ENCODE measurements around the gene CFAP45.

GRCh38 chr1:159849626-159850366 lies 50.2 kb downstream of the CFAP45 start:
- TF ChIP-seq HDAC2 (IDR thresholded peaks at IDR 0.05): no peak
- no peak for TF ChIP-seq HOXA7 (CRISPR knock-in tag; IDR thresholded peaks at IDR 0.05)
